Right lobe of liver (tissue), 4 donors: ENCODE measurements around the gene TMEM92.

Source experiments
- CTCF ChIP-seq, 4 donors: fragments of 200-600 bp in 3 of 4; fragments of 450-650 bp in 1 of 4; IDR thresholded peaks; one replicate each; pipeline versions ENCODE4 v1.5.1 to v1.8.0; 2016 to 2022; ENCODE audit warnings: antibody characterized with exemption in 4 of 4, mild to moderate bottlenecking in 2 of 4
- POLR2A ChIP-seq: fragments of 450-650 bp; IDR thresholded peaks from one replicate; pipeline ENCODE4 v1.6.1; 2017; ENCODE audit warnings: antibody characterized with exemption, mild to moderate bottlenecking
- donor health status: DM: no; HTN: no; CAD: no.
- donor health status: DM: no; HTN: no; CAD: no.
- donor health status: DM: no; HTN: yes; CAD: no.

GRCh38 chr17:50289278-50289677 is 15.0 kb downstream of the TMEM92 start:
- TF ChIP-seq POLR2A (no peak), CTCF (IDR thresholded peaks at IDR 0.05) (no peak)
